AG09319 (cell line): ENCODE results near the gene ZMYM1.

ENCODE experiments used
- DNase-seq: peaks from one replicate; pipeline ENCODE4 v3.0.0-alpha.2; 2010; ENCODE audit warnings: low read depth; ENCODE audit errors: extremely low read depth
- TF ChIP-seq, protein P1 (sequence below): IDR thresholded peaks from 2 replicates; pipeline ENCODE4 v1.5.1; 2011; ENCODE audit warnings: low read depth, mild to moderate bottlenecking, inconsistent platforms, low read length, moderate library complexity

Gene ZMYM1

DNA sequence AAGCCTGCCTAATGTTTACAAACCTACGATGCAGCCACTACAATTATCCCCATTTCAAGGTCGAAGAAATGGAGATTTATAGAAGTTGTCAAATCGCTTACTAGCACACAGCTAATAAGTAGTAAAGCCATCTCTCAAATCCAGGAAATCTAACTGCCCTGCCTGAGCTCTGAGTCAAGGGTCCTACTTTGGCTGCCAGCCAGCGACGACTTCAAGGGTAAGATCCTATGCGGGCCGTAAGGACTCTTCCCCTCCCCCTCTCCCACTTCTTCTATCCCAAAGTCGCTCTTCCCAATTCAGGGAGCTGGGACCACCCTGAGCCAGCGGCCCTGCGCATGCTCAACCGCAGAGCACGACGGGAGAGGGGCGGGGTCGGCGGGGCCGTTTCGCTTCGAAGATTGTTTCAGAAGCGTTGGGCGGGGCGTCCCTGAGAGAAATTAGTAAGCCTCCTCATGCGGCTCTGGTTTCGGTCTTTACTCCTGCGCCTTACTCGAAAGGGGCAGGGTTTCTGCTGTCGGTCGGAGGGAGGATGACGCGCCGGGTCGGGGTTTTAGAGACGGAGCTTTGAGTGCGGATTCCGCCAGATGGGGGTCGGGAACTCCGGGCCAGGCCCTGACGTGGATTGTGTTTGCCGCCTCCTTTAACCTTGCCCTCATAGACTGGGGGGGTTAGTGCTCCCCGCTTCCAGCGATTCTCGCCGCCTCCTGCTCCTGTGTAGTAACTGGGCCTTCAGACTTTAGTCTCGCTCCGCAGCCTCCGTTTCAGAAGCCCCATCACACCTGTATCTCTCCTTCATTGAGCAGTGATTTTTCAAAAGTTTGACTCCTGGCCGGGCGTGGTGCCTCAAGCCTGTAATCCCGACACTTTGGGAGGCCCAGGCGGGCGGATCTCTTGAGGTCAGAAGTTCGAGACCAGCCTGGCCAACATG, at the start of gene ZMYM1:
ZMYM1 (plus strand) TSS at position 383 of the 928 bp plus-strand sequence. CDS start 14,603 bp downstream, outside the sequence.
- peak; percentile 56 for DNase-seq
- TF ChIP-seq, protein P1, sequence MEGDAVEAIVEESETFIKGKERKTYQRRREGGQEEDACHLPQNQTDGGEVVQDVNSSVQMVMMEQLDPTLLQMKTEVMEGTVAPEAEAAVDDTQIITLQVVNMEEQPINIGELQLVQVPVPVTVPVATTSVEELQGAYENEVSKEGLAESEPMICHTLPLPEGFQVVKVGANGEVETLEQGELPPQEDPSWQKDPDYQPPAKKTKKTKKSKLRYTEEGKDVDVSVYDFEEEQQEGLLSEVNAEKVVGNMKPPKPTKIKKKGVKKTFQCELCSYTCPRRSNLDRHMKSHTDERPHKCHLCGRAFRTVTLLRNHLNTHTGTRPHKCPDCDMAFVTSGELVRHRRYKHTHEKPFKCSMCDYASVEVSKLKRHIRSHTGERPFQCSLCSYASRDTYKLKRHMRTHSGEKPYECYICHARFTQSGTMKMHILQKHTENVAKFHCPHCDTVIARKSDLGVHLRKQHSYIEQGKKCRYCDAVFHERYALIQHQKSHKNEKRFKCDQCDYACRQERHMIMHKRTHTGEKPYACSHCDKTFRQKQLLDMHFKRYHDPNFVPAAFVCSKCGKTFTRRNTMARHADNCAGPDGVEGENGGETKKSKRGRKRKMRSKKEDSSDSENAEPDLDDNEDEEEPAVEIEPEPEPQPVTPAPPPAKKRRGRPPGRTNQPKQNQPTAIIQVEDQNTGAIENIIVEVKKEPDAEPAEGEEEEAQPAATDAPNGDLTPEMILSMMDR = no peak

DNA sequence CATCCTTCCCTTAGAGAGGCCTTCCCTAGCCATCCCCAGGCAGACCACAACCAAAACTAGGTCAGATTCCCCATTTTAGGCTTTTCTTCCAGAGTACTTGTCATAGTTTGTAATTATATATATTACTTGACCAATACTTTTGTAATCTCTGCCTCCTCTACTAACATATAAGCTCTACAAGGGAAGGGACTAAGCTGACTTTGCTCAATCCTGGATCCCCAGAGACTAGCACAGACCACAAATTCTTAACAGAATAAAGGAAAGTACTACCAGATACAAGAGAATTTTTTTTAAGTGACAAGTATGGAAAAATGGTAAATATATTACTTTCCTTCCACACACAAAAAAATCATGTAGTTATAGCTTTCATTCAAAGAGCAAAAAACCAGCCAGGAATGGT, 49.4 kb upstream of the ZMYM1 start:
- TF ChIP-seq, protein P1 = no peak
- DNase-seq = no peak

DNA sequence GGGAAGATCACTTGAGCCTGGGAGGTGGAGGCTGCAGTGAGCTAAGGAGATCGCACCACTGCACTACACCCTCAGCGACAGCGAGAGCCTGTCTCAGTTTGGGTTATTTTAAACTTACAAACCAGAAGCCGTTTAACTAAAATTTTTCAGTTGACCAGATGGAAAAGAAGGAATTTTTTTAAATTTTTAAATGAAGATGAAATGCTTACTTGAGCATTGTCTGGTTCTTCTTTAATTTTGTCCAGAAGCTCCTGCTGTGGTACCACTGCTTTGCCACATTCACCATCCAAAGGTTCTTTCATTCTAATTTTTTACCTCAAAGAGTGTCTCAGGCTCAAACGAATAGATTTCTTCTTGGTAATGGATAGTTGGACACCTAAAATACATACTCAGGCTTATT, 48.8 kb upstream of the ZMYM1 start:
- TF ChIP-seq, protein P1 = no peak
- DNase-seq = no peak

DNA sequence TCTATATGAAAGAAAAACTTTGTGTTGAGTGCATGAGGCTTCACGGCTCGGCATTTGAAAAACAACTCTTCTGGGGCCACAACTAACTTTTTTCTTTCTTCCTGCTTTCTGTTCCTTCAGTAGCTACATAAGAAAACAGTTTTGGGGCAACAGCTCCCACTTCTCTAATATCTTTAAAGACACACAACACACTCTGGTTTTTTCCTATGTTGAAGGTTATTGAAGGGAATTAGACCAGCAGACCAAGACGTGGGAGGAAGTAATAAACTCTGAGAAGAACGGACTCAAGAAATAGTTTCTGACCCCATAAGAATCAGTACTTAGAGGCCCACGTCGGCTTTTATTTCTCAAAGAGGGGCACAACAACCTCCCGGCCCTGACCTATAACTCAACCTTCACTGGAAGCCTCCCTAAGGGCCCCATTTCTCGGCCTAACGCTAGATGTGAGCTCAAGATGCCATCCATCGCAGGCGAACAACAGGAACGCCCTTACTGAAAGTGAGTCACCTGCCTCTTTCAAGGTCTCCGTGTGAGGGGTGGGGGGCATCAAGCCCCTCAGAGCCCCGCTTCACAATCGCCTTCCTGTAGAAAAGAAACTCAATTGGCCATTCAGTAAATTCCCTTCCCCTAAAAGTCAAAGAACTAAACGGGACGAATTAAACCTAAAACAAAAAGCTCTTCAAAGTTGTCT, 48.3 kb upstream of the ZMYM1 start:
- DNase-seq = no peak
- TF ChIP-seq, protein P1 = no peak

DNA sequence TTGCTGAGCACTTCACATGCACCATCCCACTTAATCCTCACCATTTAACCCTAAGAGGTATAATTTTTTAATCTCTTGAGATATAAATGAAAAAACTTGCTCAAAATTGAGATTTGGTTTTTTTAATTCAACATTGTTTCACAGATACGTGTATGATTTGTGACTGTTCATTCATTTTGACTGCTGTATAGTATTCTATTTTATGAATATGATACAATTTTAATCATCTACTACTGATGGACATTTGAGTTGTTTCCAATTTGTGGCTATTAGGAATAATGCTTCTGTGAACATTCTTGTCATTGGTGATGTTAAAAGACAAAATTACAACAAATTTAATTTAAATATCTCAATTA, 46.8 kb upstream of the ZMYM1 start:
- TF ChIP-seq, protein P1 = no peak
- no peak for DNase-seq

DNA sequence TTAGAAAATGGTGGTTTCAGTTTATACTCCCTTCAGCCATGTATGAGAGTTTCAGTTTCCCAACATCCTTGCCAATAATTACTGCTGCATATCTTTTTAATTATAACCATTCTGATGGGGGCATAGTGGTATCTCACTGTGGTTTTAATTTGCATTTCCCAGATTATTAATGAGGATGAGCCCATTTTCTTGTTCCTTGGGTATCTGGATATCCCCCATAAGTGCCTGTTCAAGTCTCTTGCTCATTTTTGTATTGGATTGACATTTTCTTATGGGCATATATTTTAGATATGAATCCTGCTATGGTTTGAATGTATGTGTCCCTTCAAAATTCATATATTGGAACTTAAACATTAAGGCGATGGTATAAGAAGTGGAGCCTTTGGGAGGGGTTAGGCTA, 45.8 kb upstream of the ZMYM1 start:
- TF ChIP-seq, protein P1 = no peak
- DNase-seq = no peak

DNA sequence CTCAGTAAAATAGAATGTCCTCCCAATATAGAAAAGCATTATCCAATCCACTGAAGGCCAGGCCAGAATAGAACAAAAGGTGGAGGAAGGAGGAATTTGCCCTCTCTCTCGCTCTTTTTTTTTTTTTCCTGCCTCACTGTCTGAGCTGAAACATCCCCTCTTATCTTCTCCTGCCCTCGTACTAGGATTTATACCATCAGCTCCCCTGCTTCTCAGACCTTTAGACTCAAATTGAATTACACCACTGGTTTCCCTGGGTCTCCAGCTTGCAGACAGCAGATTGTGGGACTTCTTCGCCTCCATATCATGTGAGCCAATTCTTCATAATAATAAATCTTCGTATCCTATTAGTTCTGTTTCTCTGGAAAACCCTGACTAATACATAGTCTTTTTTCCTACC, 42.6 kb upstream of the ZMYM1 start:
- TF ChIP-seq, protein P1 = no peak
- DNase-seq = no peak
